HUES48 (cell line): ENCODE measurements around the gene NTM.

Experiments used
- H3K27ac ChIP-seq: one replicate; pipeline ENCODE4 v1.7.0; 2013; ENCODE audit warnings: low read depth, low read length, inconsistent platforms
- H3K27me3 ChIP-seq: 2 replicates; pipeline ENCODE4 v1.6.1; 2013; ENCODE audit warnings: mild to moderate bottlenecking, low read length; ENCODE audit not compliant: control insufficient read depth, insufficient read depth
- H3K36me3 ChIP-seq: 2 replicates; pipeline ENCODE4 v1.6.1; 2013; ENCODE audit warnings: low read length; ENCODE audit not compliant: control insufficient read depth, insufficient read depth
- H3K4me1 ChIP-seq: 2 replicates; pipeline ENCODE4 v1.6.1; 2013; ENCODE audit warnings: mild to moderate bottlenecking, low read length; ENCODE audit not compliant: control insufficient read depth, insufficient read depth
- H3K4me3 ChIP-seq: 2 replicates; pipeline ENCODE4 v1.5.1; 2013; ENCODE audit warnings: mild to moderate bottlenecking, low read depth, low read length
- H3K9ac ChIP-seq: 2 replicates; pipeline ENCODE4 v1.6.1; 2013; ENCODE audit warnings: mild to moderate bottlenecking, low read depth, low read length, moderate library complexity
- H3K9me3 ChIP-seq: 2 replicates; pipeline ENCODE4 v1.6.1; 2013; ENCODE audit warnings: low read length; ENCODE audit not compliant: control insufficient read depth, insufficient read depth

The NTM gene

DNA sequence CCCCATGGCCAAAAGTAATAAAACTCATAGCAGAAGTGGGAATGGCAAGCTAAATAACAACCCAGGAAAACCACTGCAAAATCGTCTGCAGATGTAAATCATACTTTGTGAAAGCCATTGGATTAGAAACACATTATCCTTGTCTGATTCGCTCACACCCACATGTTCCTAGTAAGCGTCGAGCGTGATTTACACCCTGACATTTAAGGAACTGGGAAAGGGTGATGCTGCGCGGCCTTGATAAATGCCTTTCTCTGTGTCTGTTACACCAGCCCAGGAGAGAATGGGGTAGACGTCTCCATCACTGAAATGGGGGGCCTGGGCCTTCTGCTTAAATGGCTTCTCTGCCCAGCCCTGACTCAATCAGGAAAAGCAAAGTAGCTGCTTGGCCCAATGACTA is 162.7 kb downstream of the NTM start:
- Histone ChIP-seq H3K27ac (no peak overlapping the region), H3K36me3 (no peaks in the 10 kb centered on the region), H3K9me3 (no peaks in the 10 kb centered on the region), H3K4me3 (no peak overlapping the region), H3K9ac (no peak overlapping the region), H3K27me3 (no peaks in the 10 kb centered on the region), H3K4me1 (0 out of 2 replicates have a peak, but pooled peaks cover 4% of the 10 kb centered on the region)

GRCh38 chr11:131533998-131534397 is 163.6 kb downstream of the NTM start:
- Histone ChIP-seq H3K27ac (no peak overlapping the region), H3K27me3 (no peaks in the 10 kb centered on the region), H3K9me3 (no peaks in the 10 kb centered on the region), H3K4me1 (0 out of 2 replicates have a peak, but pooled peaks cover 4% of the 10 kb centered on the region), H3K4me3 (no peak overlapping the region), H3K36me3 (no peaks in the 10 kb centered on the region), H3K9ac (no peak overlapping the region)

DNA sequence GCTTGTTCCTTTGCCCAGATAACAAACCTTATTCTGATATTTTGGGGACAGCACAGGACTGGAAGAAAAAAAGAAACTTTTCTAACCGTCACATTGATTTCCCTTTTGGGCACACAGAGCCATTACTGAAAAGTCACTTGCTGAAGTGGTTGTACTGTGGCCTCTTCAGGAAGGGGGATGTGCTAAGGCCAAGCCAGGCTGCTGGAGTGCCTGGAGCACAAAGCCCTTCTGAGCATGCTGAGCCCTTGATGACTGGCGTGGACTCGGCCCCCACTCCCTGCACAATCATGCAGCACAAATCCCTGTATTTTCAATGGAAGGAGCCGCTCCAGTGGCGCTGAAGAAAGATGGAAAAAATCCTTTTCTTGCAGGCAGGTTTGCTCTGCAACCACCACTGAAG is 164.2 kb downstream of the NTM start:
- Histone ChIP-seq H3K4me3 (no peak overlapping the region), H3K9ac (no peak overlapping the region), H3K36me3 (no peaks in the 10 kb centered on the region), H3K27me3 (no peaks in the 10 kb centered on the region), H3K4me1 (0 out of 2 replicates have a peak, but pooled peaks cover 4% of the 10 kb centered on the region), H3K9me3 (no peaks in the 10 kb centered on the region), H3K27ac (no peak overlapping the region)

GRCh38 chr11:131536159-131536558 is 165.7 kb downstream of the NTM start:
- Histone ChIP-seq H3K36me3 (no peaks in the 10 kb centered on the region), H3K27me3 (no peaks in the 10 kb centered on the region), H3K27ac (no peak overlapping the region), H3K4me1 (0 out of 2 replicates have a peak, but pooled peaks cover 4% of the 10 kb centered on the region), H3K4me3 (no peak overlapping the region), H3K9me3 (no peaks in the 10 kb centered on the region), H3K9ac (no peak overlapping the region)

GRCh38 chr11:131537196-131537595 is 166.8 kb downstream of the NTM start:
- Histone ChIP-seq H3K9ac (no peak overlapping the region), H3K4me3 (no peak overlapping the region), H3K36me3 (no peaks in the 10 kb centered on the region), H3K27ac (no peak overlapping the region), H3K4me1 (0 out of 2 replicates have a peak, but pooled peaks cover 4% of the 10 kb centered on the region), H3K9me3 (no peaks in the 10 kb centered on the region), H3K27me3 (no peaks in the 10 kb centered on the region)

GRCh38 chr11:131537748-131538147 is 167.3 kb downstream of the NTM start:
- no peak overlapping the region for H3K9ac ChIP-seq
- H3K4me3 ChIP-seq: no peak overlapping the region
- H3K27ac ChIP-seq: no peak overlapping the region
- H3K4me1 ChIP-seq: 0 out of 2 replicates have a peak, but pooled peaks cover 4% of the 10 kb centered on the region
- H3K9me3 ChIP-seq: no peaks in the 10 kb centered on the region
- H3K27me3 ChIP-seq: no peaks in the 10 kb centered on the region
- H3K36me3 ChIP-seq: no peaks in the 10 kb centered on the region

DNA sequence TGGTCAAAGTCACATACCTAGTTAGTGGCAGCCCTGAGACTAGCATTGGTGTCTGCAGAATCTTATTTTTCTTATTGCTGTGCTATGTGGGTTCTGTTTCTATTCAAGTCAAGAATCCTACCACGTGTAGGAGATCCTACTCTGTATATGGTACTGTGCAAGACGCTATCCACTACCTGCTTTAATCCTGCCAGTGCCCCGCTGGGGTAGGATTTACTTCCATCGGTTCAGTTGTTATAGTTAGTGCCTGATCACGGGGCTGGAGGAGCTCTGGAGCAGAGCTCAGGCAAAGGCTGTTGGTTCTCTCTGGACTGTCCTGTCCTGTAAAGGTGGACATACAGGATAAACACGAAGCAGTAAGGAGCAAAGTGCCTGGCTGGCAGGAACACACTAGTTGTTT is 167.9 kb downstream of the NTM start:
- Histone ChIP-seq H3K4me3 (no peak overlapping the region), H3K4me1 (0 out of 2 replicates have a peak, but pooled peaks cover 4% of the 10 kb centered on the region), H3K36me3 (no peaks in the 10 kb centered on the region), H3K27ac (no peak overlapping the region), H3K9me3 (no peaks in the 10 kb centered on the region), H3K9ac (no peak overlapping the region), H3K27me3 (no peaks in the 10 kb centered on the region)

DNA sequence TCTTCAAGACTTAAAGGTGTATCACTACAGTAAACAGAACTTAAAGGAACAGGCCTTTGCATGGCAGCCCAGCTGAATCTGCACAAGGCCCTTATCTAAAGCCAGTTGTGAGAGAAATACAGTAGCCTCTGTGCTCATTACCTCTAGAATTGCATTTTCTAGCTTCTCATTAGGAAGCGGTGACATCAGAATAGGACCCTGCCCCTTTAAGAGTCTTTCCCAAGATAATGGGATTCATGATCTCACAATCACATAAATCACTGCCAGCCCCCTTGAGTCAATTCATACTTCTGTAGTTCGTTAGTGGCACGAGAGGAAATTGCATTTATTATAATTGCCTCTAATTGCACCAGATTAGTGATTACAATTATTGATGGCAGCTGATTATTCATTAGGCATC is 170.3 kb downstream of the NTM start:
- H3K27ac ChIP-seq: no peak overlapping the region
- H3K9ac ChIP-seq: no peak overlapping the region
- H3K9me3 ChIP-seq: no peaks in the 10 kb centered on the region
- H3K4me1 ChIP-seq: peaks cover 4% of the 10 kb centered on the region; the same call in 1 of the 2 replicates
- no peaks in the 10 kb centered on the region for H3K36me3 ChIP-seq
- H3K27me3 ChIP-seq: no peaks in the 10 kb centered on the region
- no peak overlapping the region for H3K4me3 ChIP-seq

DNA sequence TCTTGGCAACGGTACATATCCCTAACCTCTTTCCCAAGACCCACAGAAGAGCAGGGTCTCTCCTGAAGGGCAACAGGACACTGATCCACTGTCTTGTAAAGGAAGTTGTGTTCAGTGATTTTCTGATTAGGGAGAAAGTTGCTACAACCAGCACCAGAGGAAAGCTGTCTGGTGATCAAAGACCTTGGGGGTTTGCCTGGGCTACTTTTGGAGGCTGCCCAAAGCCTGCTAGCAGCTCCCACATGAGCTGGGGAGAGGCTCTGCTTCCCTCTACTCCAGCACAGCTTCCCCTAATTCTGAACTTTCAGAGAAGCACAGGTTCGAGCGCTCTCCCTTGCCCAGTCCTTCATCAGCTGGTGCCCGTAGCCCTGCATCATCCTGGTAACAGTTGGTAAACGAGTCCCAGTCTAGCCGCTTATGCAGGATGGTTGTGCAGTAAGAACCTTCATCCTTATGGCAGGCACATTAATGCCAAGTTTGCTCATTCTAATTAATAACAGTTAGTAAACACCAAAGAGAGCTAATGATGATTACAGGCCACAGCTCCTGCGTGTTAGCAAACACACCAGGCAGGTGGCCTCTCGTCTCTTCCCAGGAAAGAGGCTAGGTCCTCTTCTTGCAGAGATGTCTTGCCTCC is 173.1 kb downstream of the NTM start:
- Histone ChIP-seq H3K4me1 (peaks cover 13% of the 10 kb centered on the region), H3K27ac (no peak overlapping the region), H3K27me3 (no peaks in the 10 kb centered on the region), H3K4me3 (no peak overlapping the region), H3K9ac (no peak overlapping the region), H3K9me3 (no peaks in the 10 kb centered on the region), H3K36me3 (no peaks in the 10 kb centered on the region)

DNA sequence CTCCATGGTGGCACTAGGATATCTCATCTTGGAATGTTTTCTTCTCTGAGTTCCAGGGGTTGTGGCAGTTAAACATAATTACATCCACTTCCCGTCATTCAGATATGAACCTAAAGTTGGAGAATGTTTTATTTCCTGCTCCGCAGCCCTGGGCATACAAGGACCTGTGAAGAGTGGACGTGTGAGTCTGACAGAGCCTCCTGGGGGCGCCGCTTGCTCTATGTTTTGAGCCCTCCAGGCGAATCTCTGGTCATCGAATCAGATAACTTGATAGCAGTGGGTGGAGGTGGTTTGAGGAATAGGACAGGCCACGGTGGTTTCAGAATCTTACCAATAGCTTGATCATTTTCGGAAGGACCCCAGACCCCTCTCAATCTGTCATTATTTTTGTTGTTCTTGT is 174.2 kb downstream of the NTM start:
- no peaks in the 10 kb centered on the region for H3K27me3 ChIP-seq

DNA sequence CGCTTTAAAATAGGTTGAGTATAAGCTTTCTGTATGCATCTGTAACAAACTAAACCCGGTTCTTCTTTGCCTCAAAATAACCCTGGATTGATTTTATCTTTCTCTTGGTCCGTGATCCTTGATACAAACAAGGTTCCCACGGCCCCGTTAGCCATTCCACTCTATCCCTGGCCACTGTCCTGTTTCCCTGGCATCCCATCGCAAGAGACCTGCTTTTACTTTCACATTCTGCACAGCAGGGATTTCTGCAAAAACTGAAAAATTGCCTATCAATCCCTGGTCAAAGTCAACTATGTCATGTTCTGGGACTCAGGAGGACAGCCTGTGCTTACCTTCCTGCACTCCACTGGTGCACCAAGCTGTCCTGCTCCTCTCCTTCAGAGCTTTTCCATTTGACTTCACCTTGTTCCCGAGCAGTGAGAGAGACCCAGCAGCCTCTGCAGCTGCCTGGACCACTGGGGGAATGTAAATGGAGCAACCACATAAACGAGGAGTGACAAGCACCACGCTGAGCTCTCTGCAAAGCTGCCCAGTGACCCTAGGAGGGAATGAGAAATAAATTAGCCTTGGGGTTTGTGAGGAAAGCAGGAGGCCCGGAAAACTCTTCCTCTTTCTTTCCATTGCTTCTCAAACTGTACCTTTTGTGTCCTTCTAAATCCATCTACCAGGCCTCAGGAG is 175.9 kb downstream of the NTM start:
- Histone ChIP-seq H3K27me3 (no peaks in the 10 kb centered on the region), H3K4me1 (peaks cover 13% of the 10 kb centered on the region), H3K9me3 (no peaks in the 10 kb centered on the region), H3K9ac (no peak overlapping the region), H3K27ac (no peak overlapping the region), H3K4me3 (no peak overlapping the region), H3K36me3 (no peaks in the 10 kb centered on the region)

More for the DNA sequence above, 174.2 kb downstream of the NTM start:
- H3K27ac ChIP-seq: no peak overlapping the region
- peaks cover 13% of the 10 kb centered on the region for H3K4me1 ChIP-seq
- no peaks in the 10 kb centered on the region for H3K36me3 ChIP-seq
- no peaks in the 10 kb centered on the region for H3K9me3 ChIP-seq
- H3K4me3 ChIP-seq: no peak overlapping the region
- no peak overlapping the region for H3K9ac ChIP-seq
